GM12878 (cell line): ENCODE data around the gene SOST.

Experiments
- GABPA ChIP-seq: IDR thresholded peaks from 2 replicates; pipeline ENCODE4 v1.6.1; 2014; ENCODE audit warnings: antibody characterized with exemption, low read depth, mild to moderate bottlenecking, inconsistent platforms
- PML ChIP-seq: IDR thresholded peaks from 2 replicates; pipeline ENCODE4 v1.6.1; 2012; ENCODE audit warnings: low read length, inconsistent platforms

DNA sequence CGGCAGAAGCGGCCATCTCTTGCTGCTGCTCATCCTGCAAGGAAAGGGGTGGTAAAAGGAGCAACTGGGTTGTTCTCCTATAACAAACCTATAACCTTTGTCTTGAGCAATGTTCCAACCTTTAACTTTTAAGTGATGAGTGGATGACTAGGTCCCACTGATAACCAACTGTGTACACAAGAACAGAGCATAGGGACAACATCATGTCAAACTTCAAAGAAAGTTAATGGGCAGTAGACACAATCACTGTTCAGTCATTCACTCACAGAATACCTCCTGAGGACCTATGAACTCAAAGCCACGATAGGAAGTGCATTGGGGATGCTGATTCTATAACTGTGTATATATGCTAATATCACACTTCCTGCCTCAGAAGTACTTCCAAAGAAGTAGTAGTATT is 43.3 kb upstream of the SOST start:
- TF ChIP-seq PML (no peak), GABPA (no peak)
